ENCODE results near the gene LTK.

The LTK gene

GRCh38 chr15:41550066-41550775, 36.6 kb upstream of the LTK start:
- TF ChIP-seq ZNF274 (IDR thresholded peaks at IDR 0.05; ENCODE audit: low read depth, low read length) (no peak), SUZ12 (IDR thresholded peaks at IDR 0.05; ENCODE audit: extremely low read depth, insufficient read depth, insufficient read length) (no peak), YY1 (IDR thresholded peaks at IDR 0.05; ENCODE audit: insufficient read depth, insufficient read length) (no peak)
- Histone ChIP-seq H3K9ac (ENCODE audit: insufficient read length, low read depth) (no peak overlapping the region), H3K36me3 (ENCODE audit: insufficient read depth, insufficient read length, low read length) (no peaks in the 10 kb centered on the region), H3K4me1 (ENCODE audit: insufficient read depth, insufficient read length) (no peaks in the 10 kb centered on the region), H3K9me3 (ENCODE audit: insufficient read depth, low read length) (no peaks in the 10 kb centered on the region), H3K4me3 (ENCODE audit: insufficient read length, low read depth) (no peak overlapping the region), H3K27me3 (ENCODE audit: insufficient read depth, insufficient read length) (no peaks in the 10 kb centered on the region)
- DNase-seq (ENCODE audit: low read depth, low spot score), result no peak

- H3K9me3 ChIP-seq (ENCODE audit: insufficient read depth, low read length), result no peaks in the 10 kb centered on the region
- peaks cover 4% of the 10 kb centered on the region for H3K36me3 ChIP-seq (ENCODE audit: insufficient read depth, insufficient read length, low read length)
- peaks cover 2% of the 10 kb centered on the region for H3K4me1 ChIP-seq (ENCODE audit: insufficient read depth, insufficient read length)
- H3K27me3 ChIP-seq (ENCODE audit: insufficient read depth, insufficient read length), result no peaks in the 10 kb centered on the region
- no peak for DNase-seq (ENCODE audit: low read depth, low spot score)
- no peak overlapping the region for H3K9ac ChIP-seq (ENCODE audit: insufficient read length, low read depth)
- TF ChIP-seq YY1 (IDR thresholded peaks at IDR 0.05; ENCODE audit: insufficient read depth, insufficient read length), result no peak
- TF ChIP-seq ZNF274 (IDR thresholded peaks at IDR 0.05; ENCODE audit: low read depth, low read length), result no peak
- no peak for TF ChIP-seq SUZ12 (IDR thresholded peaks at IDR 0.05; ENCODE audit: extremely low read depth, insufficient read depth, insufficient read length)
- no peak overlapping the region for H3K4me3 ChIP-seq (ENCODE audit: insufficient read length, low read depth)
Observed at GRCh38 chr15:41546851-41547786, 33.5 kb upstream of the LTK start.

GRCh38 chr15:41545218-41545617, 31.6 kb upstream of the LTK start:
- Histone ChIP-seq H3K4me1 (ENCODE audit: insufficient read depth, insufficient read length) (peaks cover 2% of the 10 kb centered on the region), H3K9me3 (ENCODE audit: insufficient read depth, low read length) (no peaks in the 10 kb centered on the region), H3K9ac (ENCODE audit: insufficient read length, low read depth) (no peak overlapping the region), H3K27me3 (ENCODE audit: insufficient read depth, insufficient read length) (no peaks in the 10 kb centered on the region), H3K4me3 (ENCODE audit: insufficient read length, low read depth) (no peak overlapping the region), H3K36me3 (ENCODE audit: insufficient read depth, insufficient read length, low read length) (peaks cover 9% of the 10 kb centered on the region)
- DNase-seq (ENCODE audit: low read depth, low spot score), result no peak
- no peak for TF ChIP-seq YY1 (IDR thresholded peaks at IDR 0.05; ENCODE audit: insufficient read depth, insufficient read length)
- TF ChIP-seq SUZ12 (IDR thresholded peaks at IDR 0.05; ENCODE audit: extremely low read depth, insufficient read depth, insufficient read length), result no peak
- TF ChIP-seq ZNF274 (IDR thresholded peaks at IDR 0.05; ENCODE audit: low read depth, low read length), result no peak

GRCh38 chr15:41544650-41545015, 31.0 kb upstream of the LTK start:
- peaks cover 2% of the 10 kb centered on the region for H3K4me1 ChIP-seq (ENCODE audit: insufficient read depth, insufficient read length)
- H3K27me3 ChIP-seq (ENCODE audit: insufficient read depth, insufficient read length), result no peaks in the 10 kb centered on the region
- H3K9me3 ChIP-seq (ENCODE audit: insufficient read depth, low read length), result no peaks in the 10 kb centered on the region
- peak overlapping the region; percentile 35 for H3K4me3 ChIP-seq (ENCODE audit: insufficient read length, low read depth)
- peaks cover 9% of the 10 kb centered on the region for H3K36me3 ChIP-seq (ENCODE audit: insufficient read depth, insufficient read length, low read length)
- peak overlapping the region; percentile 72 for H3K9ac ChIP-seq (ENCODE audit: insufficient read length, low read depth)
- no peak for TF ChIP-seq YY1 (IDR thresholded peaks at IDR 0.05; ENCODE audit: insufficient read depth, insufficient read length)
- TF ChIP-seq SUZ12 (IDR thresholded peaks at IDR 0.05; ENCODE audit: extremely low read depth, insufficient read depth, insufficient read length), result no peak
- no peak for TF ChIP-seq ZNF274 (IDR thresholded peaks at IDR 0.05; ENCODE audit: low read depth, low read length)
- DNase-seq (ENCODE audit: low read depth, low spot score), result no peak

GRCh38 chr15:41543521-41543870, 29.9 kb upstream of the LTK start:
- TF ChIP-seq YY1 (IDR thresholded peaks at IDR 0.05; ENCODE audit: insufficient read depth, insufficient read length) (no peak), ZNF274 (IDR thresholded peaks at IDR 0.05; ENCODE audit: low read depth, low read length) (no peak), SUZ12 (IDR thresholded peaks at IDR 0.05; ENCODE audit: extremely low read depth, insufficient read depth, insufficient read length) (no peak)
- peak overlapping the region; percentile 89 for H3K9ac ChIP-seq (ENCODE audit: insufficient read length, low read depth)
- H3K27me3 ChIP-seq (ENCODE audit: insufficient read depth, insufficient read length), result no peaks in the 10 kb centered on the region
- no peak for DNase-seq (ENCODE audit: low read depth, low spot score)
- peaks cover 2% of the 10 kb centered on the region for H3K4me1 ChIP-seq (ENCODE audit: insufficient read depth, insufficient read length)
- peaks cover 12% of the 10 kb centered on the region for H3K36me3 ChIP-seq (ENCODE audit: insufficient read depth, insufficient read length, low read length)
- peak overlapping the region; percentile 94 for H3K4me3 ChIP-seq (ENCODE audit: insufficient read length, low read depth)
- H3K9me3 ChIP-seq (ENCODE audit: insufficient read depth, low read length), result no peaks in the 10 kb centered on the region

GRCh38 chr15:41536866-41537265, 23.2 kb upstream of the LTK start:
- H3K9ac ChIP-seq (ENCODE audit: insufficient read length, low read depth), result no peak overlapping the region
- peaks cover 56% of the 10 kb centered on the region for H3K36me3 ChIP-seq (ENCODE audit: insufficient read depth, insufficient read length, low read length)
- no peaks in the 10 kb centered on the region for H3K9me3 ChIP-seq (ENCODE audit: insufficient read depth, low read length)
- no peaks in the 10 kb centered on the region for H3K4me1 ChIP-seq (ENCODE audit: insufficient read depth, insufficient read length)
- no peaks in the 10 kb centered on the region for H3K27me3 ChIP-seq (ENCODE audit: insufficient read depth, insufficient read length)
- DNase-seq (ENCODE audit: low read depth, low spot score), result no peak
- no peak for TF ChIP-seq ZNF274 (IDR thresholded peaks at IDR 0.05; ENCODE audit: low read depth, low read length)
- TF ChIP-seq YY1 (IDR thresholded peaks at IDR 0.05; ENCODE audit: insufficient read depth, insufficient read length), result no peak
- TF ChIP-seq SUZ12 (IDR thresholded peaks at IDR 0.05; ENCODE audit: extremely low read depth, insufficient read depth, insufficient read length), result no peak
- no peak overlapping the region for H3K4me3 ChIP-seq (ENCODE audit: insufficient read length, low read depth)

GRCh38 chr15:41535544-41535943, 21.9 kb upstream of the LTK start:
- H3K9me3 ChIP-seq (ENCODE audit: insufficient read depth, low read length), result no peaks in the 10 kb centered on the region
- H3K4me3 ChIP-seq (ENCODE audit: insufficient read length, low read depth), result no peak overlapping the region
- H3K36me3 ChIP-seq (ENCODE audit: insufficient read depth, insufficient read length, low read length), result peaks cover 61% of the 10 kb centered on the region
- DNase-seq (ENCODE audit: low read depth, low spot score), result no peak
- no peak for TF ChIP-seq SUZ12 (IDR thresholded peaks at IDR 0.05; ENCODE audit: extremely low read depth, insufficient read depth, insufficient read length)
- no peak for TF ChIP-seq ZNF274 (IDR thresholded peaks at IDR 0.05; ENCODE audit: low read depth, low read length)
- TF ChIP-seq YY1 (IDR thresholded peaks at IDR 0.05; ENCODE audit: insufficient read depth, insufficient read length), result no peak
- H3K9ac ChIP-seq (ENCODE audit: insufficient read length, low read depth), result no peak overlapping the region
- no peaks in the 10 kb centered on the region for H3K27me3 ChIP-seq (ENCODE audit: insufficient read depth, insufficient read length)
- H3K4me1 ChIP-seq (ENCODE audit: insufficient read depth, insufficient read length), result no peaks in the 10 kb centered on the region
